Calu3 (cell line): ENCODE measurements around the gene TBXAS1. TPM values are rescaled to one million over a fixed set of nuclear protein-coding genes. Genes with fewer than 3 reads are reported as not detected.

Experiments
- BruUV-seq: library from RNA; stranded (reverse); fragments of 400-500 nt; replicated peaks from 2 replicates; lab custom pipeline; 2021; lab: Mats Ljungman, UMichigan
- CTCF ChIA-PET: fragments of 300-600 bp; sonication (Branson Sonifier 250); formaldehyde crosslinking; loops from one replicate; lab custom pipeline; 2022; ENCODE audit warnings: antibody characterized with exemption; lab: Charles Lee
- DNase-seq: peaks from one replicate; pipeline ENCODE4 v3.0.0; 2022
- H3K27ac Mint-ChIP-seq: one replicate; pipeline ENCODE4 v1.8.0; 2022; ENCODE audit warnings: mixed read lengths; ENCODE audit not compliant: unreplicated experiment
- H3K27me3 Mint-ChIP-seq: one replicate; pipeline ENCODE4 v1.8.0; 2022; ENCODE audit warnings: mixed read lengths; ENCODE audit not compliant: unreplicated experiment
- H3K36me3 Mint-ChIP-seq: one replicate; pipeline ENCODE4 v1.8.0; 2022; ENCODE audit warnings: mild to moderate bottlenecking, moderate library complexity, mixed read lengths; ENCODE audit not compliant: insufficient read depth, unreplicated experiment
- H3K4me1 Mint-ChIP-seq: one replicate; pipeline ENCODE4 v1.8.0; 2022; ENCODE audit warnings: mild to moderate bottlenecking, low read depth, mixed read lengths; ENCODE audit not compliant: unreplicated experiment
- H3K4me3 Mint-ChIP-seq: one replicate; pipeline ENCODE4 v1.8.0; 2022; ENCODE audit warnings: mild to moderate bottlenecking, low read depth, moderate library complexity, mixed read lengths; ENCODE audit not compliant: unreplicated experiment
- H3K9me3 Mint-ChIP-seq: one replicate; pipeline ENCODE4 v1.8.0; 2022; ENCODE audit warnings: low read depth, mixed read lengths; ENCODE audit not compliant: unreplicated experiment
- intact Hi-C: fragments of 100-400 bp; cut with micrococcal nuclease; formaldehyde crosslinking; loops from one replicate; pipeline ENCODE4 v1.10.0; 2022; ENCODE audit not compliant: unreplicated experiment
- total RNA-seq: library from RNA; stranded (reverse); gene quantifications from 2 replicates; pipeline ENCODE4 v1.2.3, GENCODE V29; 2022
- TF ChIP-seq, protein P1 (sequence below): fragments of 200-600 bp; IDR thresholded peaks from one replicate; pipeline ENCODE4 v1.8.0; 2022; ENCODE audit warnings: antibody characterized with exemption; ENCODE audit not compliant: unreplicated experiment

TBXAS1 gene
- total RNA-seq, 1 experiment from 2014 or later, result 33.0 TPM

DNA sequence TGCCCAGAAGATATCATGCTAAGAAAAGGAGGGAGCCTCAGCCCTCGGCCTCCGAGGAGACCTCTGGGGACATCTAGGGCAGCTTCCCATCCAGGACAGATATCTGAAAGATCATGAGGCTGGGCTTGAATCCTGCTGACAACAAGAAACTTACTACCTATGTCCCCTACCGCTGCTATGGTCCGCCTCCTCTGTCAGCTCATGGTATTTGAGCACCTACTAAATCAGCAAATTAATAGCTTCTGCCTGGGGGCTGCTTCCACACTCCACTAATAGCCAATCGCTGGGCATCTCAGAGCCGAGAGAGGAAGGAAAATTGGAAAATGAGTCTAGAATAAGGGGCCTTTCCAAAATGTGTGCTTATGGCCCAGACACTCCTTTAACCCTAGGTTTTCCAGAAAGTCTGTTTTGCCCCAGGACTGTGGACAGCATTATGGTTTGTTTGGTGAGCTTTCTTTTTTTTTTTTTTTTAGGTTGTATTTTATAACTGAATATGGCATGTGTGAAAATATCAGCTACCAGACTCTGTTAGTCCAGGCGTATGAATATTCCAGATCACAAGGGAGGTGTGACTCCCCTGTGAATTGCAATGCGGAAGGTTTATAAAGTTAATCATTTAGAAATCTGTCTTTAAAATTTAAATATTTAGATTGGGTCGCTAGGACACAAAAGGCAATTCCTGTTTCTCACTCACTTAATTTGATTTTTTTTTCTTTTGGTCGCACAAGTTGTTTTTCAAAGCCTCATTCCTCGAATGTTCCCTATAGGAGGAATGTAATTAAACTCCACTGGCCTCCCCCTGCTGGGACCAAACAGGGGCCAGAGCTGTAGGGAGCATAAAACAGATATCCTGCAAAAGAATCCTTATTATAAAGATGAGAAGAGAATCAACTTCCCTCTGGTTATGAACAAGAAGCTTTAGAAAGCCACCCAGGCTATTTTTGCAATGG, 144.3 kb downstream of the TBXAS1 start:
- intact Hi-C loops, result no loop called here
- Mint-ChIP-seq H3K36me3 (no peaks in the 10 kb centered on the region), H3K27ac (no peak overlapping the region), H3K4me3 (no peak overlapping the region), H3K9me3 (no peaks in the 10 kb centered on the region), H3K4me1 (no peaks in the 10 kb centered on the region), H3K27me3 (no peaks in the 10 kb centered on the region)
- CTCF ChIA-PET, result no interaction called here
- TF ChIP-seq, protein P1, sequence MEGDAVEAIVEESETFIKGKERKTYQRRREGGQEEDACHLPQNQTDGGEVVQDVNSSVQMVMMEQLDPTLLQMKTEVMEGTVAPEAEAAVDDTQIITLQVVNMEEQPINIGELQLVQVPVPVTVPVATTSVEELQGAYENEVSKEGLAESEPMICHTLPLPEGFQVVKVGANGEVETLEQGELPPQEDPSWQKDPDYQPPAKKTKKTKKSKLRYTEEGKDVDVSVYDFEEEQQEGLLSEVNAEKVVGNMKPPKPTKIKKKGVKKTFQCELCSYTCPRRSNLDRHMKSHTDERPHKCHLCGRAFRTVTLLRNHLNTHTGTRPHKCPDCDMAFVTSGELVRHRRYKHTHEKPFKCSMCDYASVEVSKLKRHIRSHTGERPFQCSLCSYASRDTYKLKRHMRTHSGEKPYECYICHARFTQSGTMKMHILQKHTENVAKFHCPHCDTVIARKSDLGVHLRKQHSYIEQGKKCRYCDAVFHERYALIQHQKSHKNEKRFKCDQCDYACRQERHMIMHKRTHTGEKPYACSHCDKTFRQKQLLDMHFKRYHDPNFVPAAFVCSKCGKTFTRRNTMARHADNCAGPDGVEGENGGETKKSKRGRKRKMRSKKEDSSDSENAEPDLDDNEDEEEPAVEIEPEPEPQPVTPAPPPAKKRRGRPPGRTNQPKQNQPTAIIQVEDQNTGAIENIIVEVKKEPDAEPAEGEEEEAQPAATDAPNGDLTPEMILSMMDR, result no peak
- BruUV-seq, result no TSS peak
- no peak for DNase-seq

DNA sequence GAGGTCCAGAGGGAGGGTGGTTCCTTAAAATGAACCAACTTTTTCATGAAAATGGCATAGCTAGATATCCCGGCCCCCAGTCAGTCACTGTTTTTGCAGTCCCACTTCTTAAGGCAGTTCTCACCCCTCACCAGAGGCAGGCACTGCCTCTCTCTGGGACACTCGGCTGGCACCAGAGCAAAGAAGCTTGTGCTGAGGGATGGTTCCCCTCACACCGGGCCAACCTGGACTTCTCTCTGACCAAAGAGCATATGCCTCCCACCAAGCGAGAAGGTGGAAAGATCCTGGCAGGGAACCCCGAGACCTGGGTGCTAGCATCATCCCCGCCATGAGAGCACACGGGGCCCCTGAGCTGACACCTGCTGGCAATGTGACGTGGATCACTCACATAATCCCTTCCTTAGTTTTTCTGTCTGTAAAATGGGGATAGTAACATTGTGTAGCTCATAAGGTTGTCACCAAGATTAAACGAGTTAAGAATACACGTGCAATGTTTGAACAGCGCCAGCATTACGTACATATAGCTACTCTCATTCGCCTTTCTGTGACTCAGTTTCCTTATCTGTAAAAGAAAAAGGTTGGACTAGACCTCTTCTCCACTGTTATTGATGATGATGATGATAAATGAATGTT, 145.2 kb downstream of the TBXAS1 start:
- Mint-ChIP-seq H3K27ac (no peak overlapping the region), H3K27me3 (no peaks in the 10 kb centered on the region), H3K36me3 (no peaks in the 10 kb centered on the region), H3K4me1 (no peaks in the 10 kb centered on the region), H3K4me3 (no peak overlapping the region), H3K9me3 (no peaks in the 10 kb centered on the region)
- intact Hi-C loops, result no loop called here
- TF ChIP-seq, protein P1, result no peak
- CTCF ChIA-PET, result no interaction called here
- BruUV-seq, result no TSS peak
- DNase-seq, result no peak

DNA sequence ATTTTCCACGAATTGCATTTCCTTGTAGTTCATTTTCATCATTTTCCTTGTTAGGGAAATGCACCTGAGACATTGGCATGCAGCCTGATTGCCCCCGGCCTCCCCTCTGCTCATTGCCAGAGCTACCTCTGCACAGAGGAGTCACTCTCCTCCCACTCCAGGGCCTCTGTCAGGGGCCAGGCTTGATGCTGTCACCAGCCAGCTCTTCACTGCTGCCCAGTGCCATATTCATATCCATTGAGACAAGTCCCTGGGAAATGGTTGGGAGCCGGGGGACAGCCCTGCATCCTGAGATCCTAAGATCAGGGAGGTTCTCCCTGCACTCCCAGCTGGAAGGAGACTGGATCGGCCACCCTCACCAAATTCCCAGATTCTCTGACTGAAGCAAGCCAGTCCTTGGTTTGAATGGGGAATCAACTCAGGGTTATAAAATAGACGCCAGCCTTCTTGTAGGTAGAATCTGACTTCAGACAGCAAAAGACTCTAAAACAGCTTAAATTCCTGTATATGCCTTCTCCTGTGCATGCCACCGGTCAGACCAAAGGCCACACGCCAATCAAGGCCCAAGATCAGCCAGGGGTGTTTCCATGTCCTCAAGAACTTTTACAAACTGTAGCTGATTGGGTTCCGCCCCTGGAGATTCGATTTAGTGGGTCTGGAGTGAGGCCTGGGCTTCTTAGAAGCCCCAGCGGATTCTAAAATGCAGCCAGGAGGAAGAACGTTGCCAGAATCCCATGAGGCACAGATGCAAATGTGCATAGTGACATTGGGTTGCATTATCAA, 147.2 kb downstream of the TBXAS1 start:
- no TSS peak for BruUV-seq
- H3K9me3 Mint-ChIP-seq, result no peaks in the 10 kb centered on the region
- CTCF ChIA-PET, result no interaction called here
- H3K4me1 Mint-ChIP-seq, result no peaks in the 10 kb centered on the region
- H3K4me3 Mint-ChIP-seq, result no peak overlapping the region
- intact Hi-C loops, result no loop called here
- DNase-seq, result no peak
- H3K27ac Mint-ChIP-seq, result no peak overlapping the region
- H3K27me3 Mint-ChIP-seq, result no peaks in the 10 kb centered on the region
- TF ChIP-seq, protein P1, result no peak
- H3K36me3 Mint-ChIP-seq, result no peaks in the 10 kb centered on the region

DNA sequence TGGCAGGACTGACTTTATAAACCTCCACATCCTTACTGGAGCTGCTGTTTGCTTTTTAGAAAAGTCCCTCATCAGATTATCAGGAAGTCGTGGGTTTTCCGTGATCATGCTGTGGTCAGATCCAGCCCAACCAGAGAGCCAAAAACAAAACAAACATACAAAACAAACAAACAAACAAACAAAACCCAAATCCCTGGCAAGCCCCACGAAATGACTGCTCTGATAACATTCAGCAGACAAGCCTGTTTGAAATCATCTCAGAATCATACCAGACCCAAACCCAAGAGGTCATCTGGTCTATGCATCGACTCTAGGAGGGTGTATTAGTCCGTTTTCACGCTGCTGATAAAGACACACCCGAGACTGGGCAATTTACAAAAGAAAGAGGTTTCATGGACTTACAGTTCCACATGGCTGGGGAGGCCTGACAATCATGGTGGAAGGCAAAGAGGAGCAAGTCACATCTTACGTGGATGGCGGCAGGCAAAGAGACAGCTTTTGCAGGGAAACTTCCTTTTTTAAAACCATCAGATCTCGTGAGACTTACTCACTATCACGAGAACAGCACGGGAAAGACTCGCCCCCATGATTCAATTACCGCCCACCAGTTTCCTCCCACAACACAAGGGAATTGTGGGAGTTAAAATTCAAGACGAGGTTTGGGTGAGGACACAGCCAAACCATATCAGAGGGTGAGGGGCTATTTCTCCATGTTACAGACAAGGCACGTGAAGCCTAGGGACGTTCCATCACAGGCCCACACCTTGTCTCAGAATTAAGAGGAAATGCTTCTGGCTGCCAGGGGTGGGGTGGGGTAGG, 148.0 kb downstream of the TBXAS1 start:
- TF ChIP-seq, protein P1, result no peak
- intact Hi-C loops, result no loop called here
- Mint-ChIP-seq H3K4me3 (no peak overlapping the region), H3K27me3 (no peaks in the 10 kb centered on the region), H3K36me3 (no peaks in the 10 kb centered on the region), H3K4me1 (no peaks in the 10 kb centered on the region), H3K9me3 (no peaks in the 10 kb centered on the region), H3K27ac (no peak overlapping the region)
- BruUV-seq, result no TSS peak
- no peak for DNase-seq
- CTCF ChIA-PET, result no interaction called here
